HG03175 (cell line): ENCODE data around the gene PAX5.

Experiments
- ATAC-seq: cut with Tn5 transposase; IDR thresholded peaks from one replicate; pipeline ENCODE4 v1.9.1; 2021; ENCODE audit warnings: mild to moderate bottlenecking, moderate library complexity; ENCODE audit not compliant: unreplicated experiment

The PAX5 gene

DNA sequence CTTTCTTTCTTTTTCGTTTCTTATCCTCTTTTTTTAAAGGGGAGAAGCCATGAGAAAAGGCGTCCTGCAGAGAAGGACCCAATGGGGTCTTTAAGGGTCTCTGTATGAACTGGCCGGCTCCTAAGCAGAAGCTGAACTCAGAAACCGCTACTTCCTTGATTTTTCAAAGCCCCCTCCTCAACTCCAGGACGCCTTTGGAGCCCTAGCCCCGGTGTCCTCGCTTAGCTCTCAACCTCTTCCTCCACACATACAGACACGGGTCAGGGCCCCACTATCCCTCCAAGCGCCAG lies 8.3 kb downstream of the PAX5 start:
- ATAC-seq: no peak

- ATAC-seq: no peak
Observed at GRCh38 chr9:37025071-37025822, 8.8 kb downstream of the PAX5 start.

- no peak for ATAC-seq
Observed at GRCh38 chr9:37017546-37017945, 16.5 kb downstream of the PAX5 start.

- no peak for ATAC-seq
Observed at GRCh38 chr9:37011530-37011929, 22.5 kb downstream of the PAX5 start.

- ATAC-seq: no peak
Observed at GRCh38 chr9:37010976-37011375, 23.1 kb downstream of the PAX5 start.

DNA sequence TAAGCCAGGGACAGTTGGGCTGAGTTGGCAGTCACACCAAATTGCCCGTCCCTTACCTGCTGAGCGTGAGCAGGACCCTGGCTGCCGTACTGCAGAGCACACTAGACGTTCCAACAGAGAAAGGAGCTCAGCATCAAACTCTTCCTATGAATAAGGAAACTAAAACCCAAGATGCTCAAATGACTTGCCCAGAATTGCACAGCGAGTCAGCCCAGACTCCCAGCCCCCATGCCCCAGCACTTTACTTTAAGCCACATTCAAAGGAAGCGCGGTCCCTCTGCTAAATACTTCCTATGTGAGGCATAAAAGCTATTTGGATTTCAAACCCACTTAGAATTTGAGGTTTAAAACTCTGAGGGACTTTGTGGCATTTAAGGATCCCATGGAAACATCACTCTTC lies 23.9 kb downstream of the PAX5 start:
- no peak for ATAC-seq

- no peak for ATAC-seq
Observed at GRCh38 chr9:37007295-37007694, 26.8 kb downstream of the PAX5 start.

- ATAC-seq: no peak
Observed at GRCh38 chr9:37005517-37006140, 28.4 kb downstream of the PAX5 start.

DNA sequence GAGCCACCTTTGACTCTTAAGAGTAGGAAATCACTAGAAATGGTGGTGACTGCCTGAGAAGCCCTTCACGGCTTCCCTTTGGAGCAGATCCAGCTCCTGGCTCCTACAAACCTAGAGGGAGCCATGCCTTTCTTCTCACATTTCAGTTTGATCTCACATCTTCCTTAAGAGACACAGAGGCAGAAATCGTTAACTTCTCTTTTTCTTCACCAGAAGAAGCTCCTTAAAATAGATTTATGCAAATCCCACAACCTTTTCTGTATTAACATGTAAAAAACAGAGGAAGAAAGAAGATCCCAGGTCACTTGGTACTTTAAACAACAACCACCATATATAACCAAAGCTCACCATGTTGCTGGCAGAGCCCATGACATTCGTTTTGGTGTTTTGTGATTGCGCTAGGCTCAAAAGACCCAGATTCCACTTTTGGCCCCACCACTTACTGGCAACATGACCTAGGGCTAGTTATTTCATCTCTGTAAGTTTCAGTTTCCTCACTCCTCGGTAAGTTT lies 29.6 kb downstream of the PAX5 start:
- no peak for ATAC-seq

DNA sequence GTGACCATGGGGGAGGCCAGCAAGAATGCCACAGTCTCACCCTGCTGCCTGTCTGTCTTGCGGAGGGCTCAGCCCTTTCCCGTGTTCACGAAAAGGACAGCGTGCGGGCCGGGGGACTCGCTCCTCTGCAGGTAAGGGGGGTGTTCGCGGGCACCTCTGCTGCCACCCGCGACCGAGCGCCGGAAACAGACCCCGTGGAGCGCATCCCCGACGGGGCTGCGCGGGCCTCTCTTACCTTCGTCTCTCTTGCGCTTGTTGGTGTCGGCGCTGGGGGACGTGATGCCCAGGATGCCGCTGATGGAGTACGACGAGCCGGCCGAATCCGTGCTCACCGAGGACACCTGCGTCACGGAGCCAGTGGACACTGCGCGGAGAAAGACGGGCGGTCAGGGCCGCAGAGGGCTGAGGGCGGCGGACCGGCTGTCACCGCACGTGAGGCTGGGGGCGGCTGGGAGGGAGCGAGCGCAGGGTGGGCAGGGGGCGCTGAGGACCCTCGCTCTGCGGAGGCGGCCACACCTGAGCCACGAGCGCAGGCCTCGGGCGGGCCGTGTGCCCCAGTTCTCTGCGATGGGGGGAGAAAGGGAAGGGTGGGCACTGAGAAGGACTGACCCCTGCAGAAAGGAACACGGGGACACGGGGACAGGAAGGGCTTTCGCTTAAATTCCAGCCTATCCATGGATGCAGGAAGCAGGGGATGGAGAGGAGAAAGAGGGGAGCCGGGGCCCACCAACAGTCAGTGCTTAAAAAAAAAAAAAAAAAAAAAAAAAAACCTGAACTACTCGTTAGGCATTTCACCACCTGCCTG lies 31.5 kb downstream of the PAX5 start:
- no peak for ATAC-seq

DNA sequence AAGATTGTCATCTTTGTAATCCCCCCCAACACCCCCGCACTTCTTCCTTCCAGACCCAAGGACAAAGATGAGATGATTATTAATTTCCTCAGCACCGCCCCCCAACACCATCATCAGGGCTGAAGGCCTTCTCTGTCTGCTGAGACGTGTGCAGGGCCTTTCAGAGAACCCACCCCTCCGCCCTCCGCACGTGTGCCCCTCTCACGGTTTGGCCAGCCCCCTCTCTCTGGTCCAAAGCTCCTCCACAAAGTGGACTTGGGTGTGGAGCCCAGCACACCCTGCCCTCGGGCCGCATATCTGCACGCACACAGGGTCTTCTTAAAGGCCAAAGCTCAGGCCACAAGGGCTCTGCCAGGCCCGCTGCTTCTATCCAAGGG lies 32.0 kb downstream of the PAX5 start:
- ATAC-seq: no peak

DNA sequence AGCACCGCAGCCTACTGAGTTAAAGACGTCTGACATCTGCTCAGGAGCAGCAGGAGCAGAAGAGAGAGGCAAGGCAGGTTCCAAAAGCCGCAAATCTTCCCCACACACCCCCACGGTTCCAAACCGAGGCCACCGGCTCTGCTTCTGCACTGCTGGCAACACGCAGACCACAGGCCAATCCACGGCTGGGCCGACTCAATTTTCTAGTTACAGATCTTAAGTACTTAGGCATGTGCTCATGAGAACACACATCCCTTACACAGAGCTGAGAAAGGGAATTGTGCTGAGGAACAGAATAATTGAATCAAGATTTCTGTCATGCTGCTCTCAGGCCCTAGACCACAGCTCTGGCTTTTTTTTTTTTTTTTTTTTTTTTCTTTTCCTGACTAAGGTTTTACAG lies 32.6 kb downstream of the PAX5 start:
- no peak for ATAC-seq

GRCh38 chr9:36999728-37000333 lies 34.2 kb downstream of the PAX5 start:
- ATAC-seq: no peak

DNA sequence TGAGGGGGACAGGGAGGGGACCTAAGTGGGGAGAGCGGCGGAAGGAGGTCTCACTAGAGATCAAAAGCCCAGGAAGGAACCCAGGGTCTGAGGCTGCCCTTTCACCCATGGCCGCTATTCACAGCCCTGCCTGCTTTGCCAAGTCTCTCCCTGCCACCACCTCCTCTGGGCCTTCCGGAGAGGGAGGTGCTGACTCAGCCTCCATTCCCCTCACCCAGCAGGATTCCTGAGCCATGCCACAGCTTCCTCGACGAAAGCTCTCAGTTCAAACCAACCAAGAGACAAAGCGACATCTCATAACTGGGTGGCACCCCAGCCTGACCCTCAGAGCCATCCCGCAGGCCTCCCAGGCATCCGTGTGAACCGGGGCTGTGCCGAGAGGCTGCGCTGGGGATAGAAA lies 36.7 kb downstream of the PAX5 start:
- no peak for ATAC-seq

DNA sequence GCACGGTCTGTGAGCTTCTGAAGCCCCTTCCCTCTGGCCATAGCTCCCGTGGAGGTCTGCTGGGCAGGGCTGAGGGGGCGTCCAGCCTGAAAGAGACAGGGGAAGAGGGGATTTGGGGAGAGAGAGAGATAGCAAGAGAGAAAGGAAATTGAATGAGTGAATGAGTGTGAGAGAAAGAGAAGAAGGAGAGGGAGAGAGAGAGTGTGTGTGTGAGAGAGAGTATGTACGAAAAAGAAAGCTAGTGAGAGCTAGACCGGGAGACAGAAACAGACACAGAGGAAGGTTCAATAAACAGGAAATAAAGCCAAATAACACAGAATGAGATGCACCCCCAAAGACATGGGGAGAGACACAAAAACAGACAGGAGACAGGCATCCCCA lies 37.4 kb downstream of the PAX5 start:
- ATAC-seq: no peak

GRCh38 chr9:36995927-36996705 lies 38.0 kb downstream of the PAX5 start:
- peak; percentile 39 for ATAC-seq

GRCh38 chr9:36993933-36994764 lies 39.9 kb downstream of the PAX5 start:
- ATAC-seq: peak; percentile 65

- no peak for ATAC-seq
Observed at GRCh38 chr9:36992501-36993316, 41.4 kb downstream of the PAX5 start.

GRCh38 chr9:36991516-36992134 lies 42.4 kb downstream of the PAX5 start:
- no peak for ATAC-seq
